ENCODE results near the gene DCDC2. TPM values are rescaled to one million over a fixed set of nuclear protein-coding genes. Genes with fewer than 3 reads are reported as not detected.

DCDC2 gene
- total RNA-seq, result 1 to 10 TPM in 1 of 2 donors, under 1 TPM in 1; 0.34 to 2.5 TPM

- no peaks in the 10 kb centered on the region for H3K9me3 ChIP-seq
- peak; percentile 77 for DNase-seq (ENCODE audit: low spot score)
- WGBS, result 4% methylated on average over 60 of the region's 61 CpGs
- H3K4me3 ChIP-seq, result peak within 1 kb of the TSS; percentile 6 to 24
- H3K36me3 ChIP-seq, result no peaks in the 10 kb centered on the region
- H3K27ac ChIP-seq, result no peak within 1 kb of the TSS
- TF ChIP-seq POLR2A (IDR thresholded peaks at IDR 0.05), result peak; percentile 33
- TF ChIP-seq POLR2AphosphoS5 (IDR thresholded peaks at IDR 0.05), result peak; percentile 7
- TF ChIP-seq CTCF (IDR thresholded peaks at IDR 0.05), result no peak
- intact Hi-C loops (cut with DNase I), result no loop called here
- peaks cover 4% of the 10 kb centered on the region for H3K4me1 ChIP-seq (replicated peaks)
- no peaks in the 10 kb centered on the region for H3K27me3 ChIP-seq (replicated peaks; ENCODE audit: insufficient read depth)
Observed at GRCh38 chr6:24357336-24358218, at the start of gene DCDC2. Gene DCDC2, minus strand, starts transcription at chr6:24358059. Its CDS starts 309 bp downstream, at chr6:24357750.

GRCh38 chr6:24405262-24405661 lies 47.4 kb upstream of the DCDC2 start:
- H3K27me3 ChIP-seq (replicated peaks; ENCODE audit: insufficient read depth), result no peaks in the 10 kb centered on the region
- H3K4me3 ChIP-seq, result no peak overlapping the region
- 95% methylated on average over 5 of the region's 5 CpGs for WGBS
- TF ChIP-seq POLR2AphosphoS5 (IDR thresholded peaks at IDR 0.05) (no peak), CTCF (IDR thresholded peaks at IDR 0.05) (no peak), POLR2A (IDR thresholded peaks at IDR 0.05) (no peak)
- H3K36me3 ChIP-seq, result no peaks in the 10 kb centered on the region
- H3K27ac ChIP-seq, result no peak overlapping the region
- H3K9me3 ChIP-seq, result no peaks in the 10 kb centered on the region
- H3K4me1 ChIP-seq (replicated peaks), result no peaks in the 10 kb centered on the region
- intact Hi-C loops (cut with DNase I), result no loop called here
- no peak for DNase-seq (ENCODE audit: low spot score)

GRCh38 chr6:24403501-24403824 lies 45.6 kb upstream of the DCDC2 start:
- Histone ChIP-seq H3K36me3 (no peaks in the 10 kb centered on the region), H3K9me3 (no peaks in the 10 kb centered on the region), H3K27me3 (replicated peaks; ENCODE audit: insufficient read depth) (no peaks in the 10 kb centered on the region), H3K4me3 (peak overlapping the region; percentile 62 to 68), H3K27ac (peak overlapping the region; percentile 36 to 48), H3K4me1 (replicated peaks) (no peaks in the 10 kb centered on the region)
- intact Hi-C loops (cut with DNase I), result no loop called here
- TF ChIP-seq POLR2A (IDR thresholded peaks at IDR 0.05), result no peak
- TF ChIP-seq CTCF (IDR thresholded peaks at IDR 0.05), result no peak
- TF ChIP-seq POLR2AphosphoS5 (IDR thresholded peaks at IDR 0.05), result no peak
- DNase-seq (ENCODE audit: low spot score), result no peak
- 7% methylated on average over 12 of the region's 12 CpGs for WGBS

- DNase-seq (ENCODE audit: low spot score), result peak; percentile 90
- Histone ChIP-seq H3K4me1 (replicated peaks) (no peaks in the 10 kb centered on the region), H3K9me3 (no peaks in the 10 kb centered on the region), H3K4me3 (peak within 1 kb of the TSS; percentile 62 to 68), H3K27me3 (replicated peaks; ENCODE audit: insufficient read depth) (no peaks in the 10 kb centered on the region), H3K27ac (peak within 1 kb of the TSS; percentile 36 to 48), H3K36me3 (no peaks in the 10 kb centered on the region)
- under 1% methylated on average over 48 of the region's 63 CpGs for WGBS
- TF ChIP-seq CTCF (IDR thresholded peaks at IDR 0.05) (peak in 1 of 4 experiments; percentile 29), POLR2A (IDR thresholded peaks at IDR 0.05) (peak; percentile 80), POLR2AphosphoS5 (IDR thresholded peaks at IDR 0.05) (peak; percentile 97)
- intact Hi-C loops (cut with DNase I), result no loop called here
Observed at GRCh38 chr6:24402697-24403500, 45.0 kb upstream of the DCDC2 start, which contains the start of gene MRS2. Gene MRS2, plus strand, starts transcription at chr6:24402936. Its CDS starts 111 bp downstream, at chr6:24403047.
